Activated T-cell treated with anti-CD3 and anti-CD28 coated beads for 4 hours (primary cell): ENCODE results near the gene KCNQ4.

Experiments
- DNase-seq: peaks from one replicate; pipeline ENCODE4 v3.0.0-alpha.2; 2020

The KCNQ4 gene

DNA sequence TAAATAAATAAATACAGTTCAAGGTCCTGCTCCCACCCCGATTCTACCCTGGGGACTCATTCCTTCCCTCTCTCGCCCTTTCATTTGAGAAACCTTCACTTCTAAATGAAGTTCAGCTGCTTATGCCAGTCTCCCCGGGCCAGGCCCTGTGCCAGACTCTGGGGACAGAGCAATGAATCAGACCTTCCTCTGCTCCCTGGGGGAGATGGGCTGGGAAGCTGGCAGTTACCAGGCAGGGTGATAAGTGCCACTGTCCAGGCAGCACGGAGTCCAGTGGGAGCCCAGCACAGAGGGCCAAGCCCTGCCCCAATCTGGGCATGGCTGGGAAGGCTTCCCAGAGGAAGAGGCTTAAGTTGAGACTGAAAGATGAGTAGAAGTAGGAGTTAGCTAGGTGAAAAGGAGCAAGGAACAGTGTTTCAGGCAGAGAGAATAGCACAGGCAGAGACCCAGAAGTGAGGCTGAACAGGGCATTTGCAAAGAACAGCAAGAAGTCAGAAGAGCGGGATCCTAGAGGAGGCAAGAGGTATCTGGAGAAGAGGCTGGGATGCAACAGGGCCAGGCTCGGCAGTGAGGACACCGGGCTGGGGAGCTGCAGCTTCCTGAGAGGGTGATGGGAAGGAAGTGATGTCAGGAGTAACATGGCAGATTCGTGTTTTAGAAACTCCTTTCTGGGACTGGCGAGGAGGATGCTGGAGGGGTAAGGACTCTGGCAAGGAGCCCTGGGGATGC lies 13.5 kb downstream of the KCNQ4 start:
- DNase-seq = no peak

DNA sequence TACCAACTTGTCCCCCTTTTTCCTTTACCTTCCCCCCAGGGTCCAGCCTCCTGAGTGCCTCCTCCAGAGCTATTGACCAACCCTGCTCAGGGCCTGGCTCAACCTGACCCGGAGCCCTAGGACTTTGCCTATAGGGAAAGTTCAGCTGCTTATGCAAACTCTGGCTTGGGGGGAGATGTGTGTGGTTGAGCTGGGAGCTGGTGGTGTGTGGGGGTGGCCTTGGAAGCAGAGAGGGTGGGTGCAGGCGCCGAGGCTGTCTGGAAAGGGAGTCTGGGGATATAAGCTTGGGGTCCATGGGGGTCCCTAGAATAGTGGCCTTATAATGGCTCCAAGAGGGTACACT lies 14.1 kb downstream of the KCNQ4 start:
- no peak for DNase-seq

DNA sequence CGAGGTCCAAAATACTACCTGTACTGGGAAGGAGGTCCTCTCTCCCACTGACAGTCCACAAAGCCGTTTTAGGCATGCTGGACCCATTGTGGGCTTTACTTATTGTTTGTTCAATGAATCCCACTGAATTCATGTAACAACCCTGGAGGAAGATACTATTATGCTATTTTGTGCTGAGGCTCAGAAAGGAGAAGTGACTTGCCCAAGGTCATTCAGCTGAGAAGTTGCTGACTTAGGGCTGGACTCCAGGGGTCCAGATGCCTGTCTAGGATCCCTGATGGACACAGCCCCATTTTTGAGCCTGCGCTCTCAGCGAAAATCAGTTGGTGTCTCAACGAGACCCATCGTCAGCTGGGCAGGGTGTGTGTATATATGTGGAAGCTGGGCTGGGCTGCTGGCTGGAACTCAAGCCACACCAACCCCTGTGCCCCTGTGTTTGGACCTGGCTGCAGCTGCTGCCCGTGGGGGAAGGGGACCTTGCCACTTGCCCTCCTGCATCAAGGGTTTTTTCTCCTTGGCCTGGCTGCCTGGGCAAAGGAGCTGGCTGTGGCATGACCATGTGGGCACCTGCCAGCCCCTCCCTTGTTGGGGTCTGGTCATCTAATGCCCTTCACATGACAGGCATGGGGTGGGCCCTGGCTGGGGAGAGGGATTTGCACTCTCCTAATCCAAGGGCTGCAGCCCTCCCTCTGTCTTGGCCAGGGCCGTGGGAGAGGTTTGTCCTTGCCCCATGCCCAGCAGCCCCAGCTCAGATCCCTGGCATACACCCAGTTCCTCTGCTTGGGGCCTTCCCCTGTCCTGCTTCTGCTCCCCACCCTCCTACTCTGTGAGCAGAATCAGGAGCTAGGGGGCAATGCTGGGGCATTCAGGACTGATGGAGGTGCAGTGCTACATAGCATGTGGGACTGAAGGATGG lies 15.0 kb downstream of the KCNQ4 start:
- no peak for DNase-seq

DNA sequence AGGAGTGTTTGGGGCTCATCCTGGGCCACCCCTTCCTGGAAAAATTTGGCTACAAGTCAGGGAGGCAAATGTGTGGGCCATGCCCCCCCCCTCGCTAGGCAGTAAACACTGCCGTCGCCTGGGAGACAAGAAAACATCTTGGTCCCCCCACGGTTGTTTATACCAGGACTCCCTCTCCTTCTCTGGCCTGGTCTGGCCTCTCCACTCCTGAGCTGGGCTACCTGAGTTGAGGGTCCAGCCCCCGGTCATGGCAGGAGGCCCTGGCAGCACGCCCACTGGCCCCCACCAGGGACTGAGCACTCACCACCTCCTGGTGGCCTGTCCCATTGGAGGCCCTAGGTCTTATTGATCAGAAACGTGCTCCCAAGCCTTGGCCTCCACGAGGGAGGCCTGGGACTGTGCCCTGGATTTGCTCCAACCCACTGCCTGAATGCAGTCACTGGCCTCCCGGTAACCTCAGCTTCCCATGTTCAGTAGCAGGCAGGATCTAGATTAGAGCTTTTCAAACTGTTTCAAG lies 15.8 kb downstream of the KCNQ4 start:
- DNase-seq = no peak

DNA sequence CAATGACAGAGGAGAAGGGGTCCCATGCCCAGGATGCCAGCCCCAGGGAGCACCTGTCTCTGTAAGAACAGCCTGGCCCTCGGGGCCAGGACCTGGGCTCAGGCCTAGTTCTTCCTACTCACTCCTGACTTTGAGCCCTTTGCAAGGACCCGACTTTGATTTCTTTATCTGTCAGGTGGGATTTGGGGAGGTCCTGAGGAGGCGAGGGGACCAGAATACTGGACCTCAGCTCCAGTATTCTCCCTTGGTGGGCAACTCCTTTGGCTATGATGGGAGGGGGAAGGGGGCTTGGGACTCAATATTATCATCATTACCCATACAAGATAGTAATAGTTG lies 18.1 kb downstream of the KCNQ4 start:
- no peak for DNase-seq

DNA sequence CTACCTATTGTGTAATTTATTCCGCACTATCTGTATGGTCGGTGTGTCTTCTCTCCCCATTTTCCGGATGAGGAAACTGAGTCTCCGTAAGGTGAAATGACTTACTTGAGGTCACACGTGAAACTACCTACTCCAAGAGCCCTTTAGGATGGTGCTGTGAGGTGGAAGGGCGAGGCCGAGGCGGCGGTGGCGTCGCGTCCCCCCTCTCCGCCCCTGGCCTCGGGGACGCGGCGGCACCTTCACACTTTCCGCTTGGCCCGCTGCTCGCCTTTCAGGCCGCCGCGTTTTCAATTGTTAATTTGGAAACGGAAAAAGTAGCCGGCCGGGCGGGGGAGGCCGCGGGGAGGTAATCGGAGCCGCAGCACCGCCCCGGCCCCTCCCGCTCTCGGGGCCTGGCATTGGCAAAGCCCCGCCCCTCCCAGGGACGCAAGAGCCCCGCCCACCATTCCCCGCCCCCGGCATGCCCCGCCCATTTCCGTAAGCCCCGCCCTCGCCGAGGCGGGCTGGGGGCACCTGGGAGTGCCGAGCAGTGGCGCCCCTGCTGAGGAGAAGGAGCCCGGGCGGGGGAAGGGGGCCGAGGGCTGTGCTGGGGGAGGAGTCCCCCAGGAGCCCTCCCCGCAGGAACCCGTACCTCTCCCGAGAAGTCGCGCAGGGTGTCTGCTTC lies 18.6 kb downstream of the KCNQ4 start:
- DNase-seq = peak; percentile 82

DNA sequence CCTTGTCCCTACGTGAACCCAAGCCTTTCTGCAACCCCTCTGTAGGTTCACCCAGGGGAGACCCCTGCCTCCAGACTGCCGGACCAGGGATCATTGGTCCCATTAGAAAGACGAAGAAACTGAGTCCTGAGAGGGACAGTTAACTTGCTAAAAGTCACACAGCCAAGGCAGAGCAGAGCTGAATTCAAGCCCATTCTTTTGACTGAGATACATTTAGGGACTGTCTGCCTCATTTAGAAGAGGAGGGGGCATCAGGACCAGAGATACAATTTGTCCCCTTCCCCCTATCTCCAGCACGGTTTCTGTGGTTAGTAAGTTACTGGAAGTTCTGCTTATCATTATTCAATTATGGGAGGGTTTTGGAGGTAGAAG lies 19.1 kb downstream of the KCNQ4 start:
- DNase-seq = no peak

DNA sequence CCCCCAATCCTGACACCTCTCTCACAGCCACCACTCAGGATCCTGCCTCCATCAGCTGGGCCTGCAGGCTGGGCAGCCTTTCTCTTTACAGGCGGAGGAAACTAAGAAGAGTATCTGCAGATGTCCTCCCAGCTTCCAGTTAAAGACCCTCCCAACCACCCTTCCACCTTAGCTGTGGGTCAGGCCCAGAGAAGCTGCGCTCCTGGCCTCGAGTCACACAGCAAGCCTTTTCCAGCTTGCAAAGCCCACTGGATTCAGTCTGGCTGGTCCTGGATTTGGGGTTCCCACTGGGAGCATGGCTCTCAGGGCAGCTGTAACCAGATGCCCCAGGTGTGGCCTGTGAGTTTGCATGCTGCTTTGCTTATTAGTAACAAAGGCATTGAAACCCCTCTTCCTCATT lies 19.9 kb downstream of the KCNQ4 start:
- no peak for DNase-seq

DNA sequence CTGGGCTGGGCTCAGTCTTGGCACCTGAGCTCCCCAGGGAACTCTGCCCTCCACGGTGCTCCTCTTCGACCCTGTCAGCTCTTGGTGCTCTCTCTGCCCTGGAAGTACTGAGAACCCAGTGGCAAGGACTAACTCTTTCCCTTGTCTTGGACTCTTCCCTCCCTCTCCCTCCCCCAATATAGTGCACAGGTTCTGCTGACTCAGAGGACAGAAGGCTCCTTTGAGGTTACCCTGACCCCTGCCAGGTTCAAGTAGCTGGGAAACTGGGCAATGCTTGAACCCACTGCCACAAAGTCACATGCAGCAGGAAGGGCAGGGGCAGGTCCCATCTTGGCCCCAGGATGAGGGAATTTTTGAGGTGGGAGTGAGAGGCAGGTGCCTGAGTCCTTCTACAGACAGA lies 20.3 kb downstream of the KCNQ4 start:
- DNase-seq = no peak

DNA sequence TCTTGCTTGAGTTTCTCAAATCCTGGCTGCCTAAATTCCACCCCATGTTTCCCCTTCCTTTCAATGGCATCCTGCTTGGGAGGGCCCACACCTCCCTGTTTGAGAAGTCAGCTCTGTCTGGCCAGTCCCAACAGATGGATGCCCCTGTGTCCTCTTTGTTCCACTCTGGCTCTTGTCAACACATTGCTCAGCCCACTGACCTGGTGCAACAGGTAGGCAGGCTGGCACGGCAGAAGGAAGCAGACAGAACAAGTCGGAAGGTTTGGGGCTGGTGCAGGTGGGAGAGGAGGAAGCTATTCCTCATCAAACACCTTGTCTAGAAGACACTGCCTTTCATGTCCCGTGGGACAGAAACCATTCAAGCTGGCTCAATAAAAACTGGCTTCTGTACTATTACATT lies 22.7 kb downstream of the KCNQ4 start:
- DNase-seq = no peak

DNA sequence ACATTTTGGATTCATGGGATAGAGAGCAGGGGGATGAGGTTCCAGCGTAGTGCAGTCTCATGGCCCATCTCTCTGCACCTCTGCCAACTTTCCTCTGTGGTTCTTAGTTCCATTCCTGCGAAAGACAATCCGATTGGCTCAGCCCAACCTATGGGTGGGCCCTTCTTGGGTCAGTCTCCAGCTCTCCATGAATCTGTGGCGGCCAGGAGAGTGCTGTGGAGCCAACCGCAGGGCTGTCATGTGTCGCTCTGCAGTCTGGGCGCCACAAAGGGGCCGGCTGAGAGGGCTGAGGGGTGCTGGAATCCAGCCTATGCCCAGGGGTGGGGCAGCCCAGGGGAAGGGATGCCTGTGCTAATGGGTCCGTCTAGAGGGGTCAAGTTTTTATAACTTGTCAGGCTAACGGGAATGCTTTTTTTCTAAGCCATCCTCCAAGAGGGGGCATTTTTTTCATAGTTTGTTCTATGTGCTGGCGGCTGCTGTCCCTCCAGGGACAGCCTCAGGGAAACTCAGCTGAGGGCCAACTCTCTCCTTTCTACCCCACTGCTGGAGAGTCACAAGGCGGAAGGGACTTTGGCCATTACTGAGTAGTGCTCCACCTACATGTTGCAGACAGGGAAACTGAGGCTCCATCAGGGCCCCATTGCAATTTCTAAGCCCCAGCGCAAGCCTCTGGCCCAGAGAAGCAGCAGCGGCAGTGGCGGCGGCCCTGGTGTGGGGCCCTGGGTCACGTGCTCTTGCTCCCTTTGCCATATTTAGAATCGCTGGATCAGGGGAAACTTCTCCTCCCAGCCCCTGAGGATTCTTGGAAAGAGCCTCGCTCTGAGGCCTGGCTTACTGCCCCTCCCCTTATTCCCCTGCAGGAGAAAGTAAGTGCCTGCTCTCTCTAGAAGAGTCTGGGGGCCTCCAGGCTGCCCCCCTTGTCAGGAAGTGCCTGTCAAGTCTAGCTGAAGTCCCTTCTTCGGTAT lies 23.4 kb downstream of the KCNQ4 start:
- no peak for DNase-seq

DNA sequence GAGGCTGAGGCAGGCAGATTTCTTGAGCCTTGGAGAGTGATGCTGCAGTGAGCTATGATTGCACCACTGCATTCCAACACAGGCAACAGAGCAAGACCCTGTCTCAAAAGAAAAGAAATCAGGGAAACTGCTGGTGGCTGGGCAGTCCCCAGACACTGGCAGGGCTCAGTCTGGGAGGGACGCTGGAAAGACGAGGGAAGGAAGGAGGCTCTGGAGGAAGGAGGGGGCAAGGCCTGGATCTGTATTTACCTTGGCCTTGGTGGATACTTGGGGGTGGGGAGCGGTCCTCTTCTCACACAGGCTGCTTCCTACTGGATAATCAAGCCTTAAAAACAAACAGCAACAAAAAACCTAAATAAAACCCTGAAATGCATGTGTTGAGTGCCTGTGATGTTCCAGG lies 24.4 kb downstream of the KCNQ4 start:
- no peak for DNase-seq

DNA sequence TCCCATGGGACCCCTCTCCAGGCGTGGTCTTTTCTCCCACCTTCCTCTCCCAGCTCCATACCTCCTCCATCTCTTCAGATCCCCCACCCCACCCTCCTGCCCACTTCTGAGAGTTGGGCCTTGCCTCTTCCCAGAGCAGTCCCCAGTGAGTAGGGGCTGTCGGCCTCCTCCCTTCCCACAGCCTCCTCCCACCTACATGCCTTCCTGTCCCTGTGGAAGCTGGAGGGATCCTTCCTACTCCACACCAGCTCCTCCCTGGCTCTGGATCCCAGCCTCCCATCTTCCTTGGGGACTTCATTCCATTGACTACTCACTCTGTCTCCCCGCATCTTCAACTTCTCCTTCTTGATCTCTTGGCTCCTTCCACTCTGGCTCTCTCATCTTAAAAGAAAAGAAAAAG lies 24.9 kb downstream of the KCNQ4 start:
- no peak for DNase-seq

DNA sequence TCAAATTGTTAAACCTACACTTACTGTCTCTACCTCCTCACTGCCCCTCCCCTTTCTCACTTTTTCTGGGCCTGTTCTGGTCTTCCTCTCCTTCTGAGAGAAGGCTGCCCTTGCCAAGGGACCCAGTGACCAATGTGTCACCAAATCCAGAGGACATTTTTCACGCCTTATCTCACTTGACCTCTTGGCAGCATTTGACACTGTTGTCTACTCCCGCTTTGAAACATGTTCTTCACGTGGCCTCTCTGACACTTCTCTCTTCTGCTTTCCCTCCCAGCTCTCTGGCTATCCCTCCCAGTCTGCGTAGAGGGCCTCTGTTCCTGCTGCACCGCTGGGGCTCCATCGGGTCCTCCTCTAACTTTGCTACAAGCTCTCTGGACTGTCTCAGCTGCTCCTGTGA lies 25.3 kb downstream of the KCNQ4 start:
- no peak for DNase-seq

DNA sequence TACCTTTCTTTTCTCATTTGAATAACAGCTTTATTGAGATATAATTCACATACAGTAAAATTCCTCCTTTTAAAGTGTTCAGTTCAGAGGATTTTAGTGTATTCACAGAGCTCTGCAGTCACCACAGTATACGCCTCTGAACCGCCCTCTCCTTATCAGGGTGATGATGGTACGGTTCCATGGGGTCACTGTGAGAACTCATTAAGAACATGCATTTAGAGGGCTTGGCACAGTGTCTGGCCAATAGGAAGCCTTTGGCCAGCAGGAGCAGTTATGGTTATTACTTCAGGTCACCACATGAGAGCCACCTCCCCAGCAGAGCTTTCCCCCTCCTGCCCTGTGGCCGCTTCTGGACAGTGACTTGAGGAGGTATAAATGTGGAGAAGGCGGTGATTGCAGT lies 27.3 kb downstream of the KCNQ4 start:
- no peak for DNase-seq

DNA sequence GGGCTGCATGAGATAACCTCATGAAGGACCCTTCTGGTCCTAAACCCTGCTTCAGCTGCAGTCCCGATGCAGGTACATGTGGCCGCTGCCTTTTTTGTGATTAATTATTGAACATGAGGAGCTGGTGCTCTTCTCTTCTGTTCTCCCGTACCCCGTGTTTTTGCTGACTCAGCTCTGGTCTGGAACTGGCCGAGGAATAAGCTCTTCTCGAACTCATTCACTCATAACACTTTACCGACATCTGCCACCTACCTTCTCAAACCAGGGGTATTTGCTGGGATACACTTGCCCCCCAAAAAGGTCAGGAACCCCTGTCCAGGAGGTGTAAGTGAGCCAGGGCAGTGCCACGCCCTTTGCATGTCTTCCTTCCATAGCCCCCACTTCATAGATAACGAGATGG lies 31.8 kb downstream of the KCNQ4 start:
- no peak for DNase-seq

DNA sequence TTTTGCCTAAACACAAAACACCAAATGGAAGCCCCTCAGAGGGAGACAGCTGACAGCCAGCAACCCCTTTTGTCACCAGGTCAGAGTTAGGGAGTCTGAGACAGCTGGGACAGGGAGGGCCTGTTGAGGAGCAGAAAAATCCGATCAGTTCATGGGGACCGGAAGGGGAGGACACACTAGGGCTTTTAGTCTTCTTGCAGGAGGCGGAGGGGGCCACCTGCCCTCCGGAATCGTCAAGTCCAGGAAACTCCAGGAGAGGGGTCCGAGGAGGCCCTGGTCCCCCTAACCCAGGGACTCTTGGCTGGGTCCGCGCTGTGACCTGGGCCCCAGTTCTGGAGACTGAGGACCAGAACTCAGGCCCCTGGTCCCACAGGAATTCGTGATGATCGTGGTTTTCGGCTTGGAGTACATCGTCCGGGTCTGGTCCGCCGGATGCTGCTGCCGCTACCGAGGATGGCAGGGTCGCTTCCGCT lies 34.2 kb downstream of the KCNQ4 start:
- DNase-seq = no peak

DNA sequence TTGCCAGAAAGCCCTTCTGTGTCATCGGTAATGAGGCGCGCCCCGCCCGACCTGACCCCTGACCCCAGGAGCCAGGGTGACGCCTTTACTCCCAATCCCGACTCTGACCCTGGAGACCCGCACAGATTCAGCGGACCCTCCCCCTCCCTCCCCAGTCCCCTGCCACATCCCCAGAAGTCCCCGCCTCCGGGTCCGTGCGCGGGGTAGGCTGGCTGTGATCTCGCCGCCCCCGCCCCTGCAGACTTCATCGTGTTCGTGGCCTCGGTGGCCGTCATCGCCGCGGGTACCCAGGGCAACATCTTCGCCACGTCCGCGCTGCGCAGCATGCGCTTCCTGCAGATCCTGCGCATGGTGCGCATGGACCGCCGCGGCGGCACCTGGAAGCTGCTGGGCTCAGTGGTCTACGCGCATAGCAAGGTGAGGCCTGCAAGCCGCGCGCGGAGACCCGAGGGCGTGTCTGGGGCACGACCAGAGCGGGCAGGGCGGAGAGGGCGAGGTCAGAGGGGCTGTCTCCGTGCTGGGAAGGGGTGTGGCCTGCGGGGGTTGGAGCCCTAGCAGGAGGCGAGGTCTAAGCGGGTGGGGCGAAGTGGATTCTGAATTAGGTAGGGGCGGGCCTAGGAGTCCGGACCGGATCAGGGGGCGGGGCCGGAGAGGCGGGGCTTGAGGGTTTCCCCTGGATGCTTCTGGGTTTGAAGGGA lies 34.8 kb downstream of the KCNQ4 start:
- DNase-seq = peak; percentile 73

DNA sequence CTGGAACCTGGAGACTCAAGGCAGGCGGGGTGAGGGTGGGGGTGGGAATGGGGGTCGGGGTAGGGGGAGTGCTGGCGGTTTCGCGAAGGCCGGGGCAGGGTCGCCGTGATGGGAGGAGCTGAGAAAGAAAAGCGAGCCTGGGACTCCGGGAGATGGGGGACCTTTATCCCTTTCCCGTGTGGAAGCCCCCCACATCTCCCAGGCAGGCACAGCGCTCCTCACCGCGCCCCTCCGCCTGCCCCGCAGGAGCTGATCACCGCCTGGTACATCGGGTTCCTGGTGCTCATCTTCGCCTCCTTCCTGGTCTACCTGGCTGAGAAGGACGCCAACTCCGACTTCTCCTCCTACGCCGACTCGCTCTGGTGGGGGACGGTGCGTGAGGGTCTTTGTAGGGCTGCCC lies 35.5 kb downstream of the KCNQ4 start:
- DNase-seq = no peak

DNA sequence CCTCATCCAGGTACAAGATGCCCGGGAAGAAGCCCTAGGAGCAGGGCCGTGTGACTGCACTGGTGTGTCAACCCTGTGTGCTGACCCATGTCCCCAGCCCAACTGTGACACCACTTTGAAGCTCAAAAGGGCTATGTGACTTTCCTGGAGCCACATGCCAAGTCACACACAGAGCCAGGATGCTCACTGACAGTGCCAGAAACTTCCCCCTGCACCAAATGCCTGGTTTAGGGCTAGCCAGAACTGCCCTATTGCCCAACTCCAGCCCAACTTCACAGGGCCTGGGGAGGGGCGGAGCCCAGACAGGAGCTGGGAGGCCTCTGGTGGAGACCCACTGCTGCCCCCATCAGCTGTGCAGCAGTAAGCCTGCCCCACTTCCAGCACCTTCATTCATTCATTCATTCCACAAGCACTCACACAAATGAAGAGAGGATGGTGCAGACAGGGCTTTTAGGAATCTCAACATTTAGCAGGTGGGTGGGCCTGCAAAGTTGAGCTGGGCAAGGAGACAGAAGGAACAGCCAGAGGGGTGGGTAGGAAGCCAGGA lies 36.7 kb downstream of the KCNQ4 start:
- no peak for DNase-seq

DNA sequence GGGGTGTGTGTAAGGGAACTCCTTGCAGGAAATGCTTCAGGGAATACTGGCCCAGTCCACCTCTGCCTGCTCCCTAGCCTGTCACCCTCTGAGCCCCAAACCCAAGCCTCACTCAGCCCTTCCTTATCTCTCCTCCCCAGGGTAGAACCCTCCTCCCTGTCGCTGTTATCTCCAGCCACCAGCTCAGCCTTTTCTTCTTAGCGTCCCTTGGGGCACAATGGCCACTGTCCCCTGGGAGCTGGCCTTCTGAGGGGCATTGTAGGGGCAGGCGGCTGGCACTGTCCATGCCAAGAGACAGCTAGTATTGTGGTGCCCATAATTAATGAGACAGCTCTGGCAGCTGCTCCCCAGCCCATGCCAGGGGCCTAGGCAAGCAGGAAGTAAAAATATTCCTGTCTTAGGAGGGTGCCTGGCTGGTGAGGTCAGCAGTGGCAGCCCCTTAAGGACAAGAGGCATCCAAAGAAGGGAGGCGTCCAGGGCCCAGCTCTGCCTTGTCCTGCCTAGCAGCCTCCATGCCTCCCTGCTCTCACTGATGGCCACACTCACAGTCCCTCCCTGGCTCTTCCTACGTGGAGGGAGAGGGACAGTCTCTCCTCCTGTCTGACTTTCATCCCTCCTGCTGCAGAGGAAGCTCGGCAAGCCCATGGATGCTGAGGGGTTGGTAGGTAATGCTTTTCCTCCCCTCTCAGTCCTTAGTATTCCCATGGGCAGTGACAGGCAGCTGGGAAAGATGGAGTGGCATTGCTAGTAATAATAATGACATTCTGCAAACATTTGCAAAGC lies 37.5 kb downstream of the KCNQ4 start:
- no peak for DNase-seq
